Upper lobe of left lung (tissue), 6 donors: ENCODE data around the gene GRIK3. TPM values are rescaled to one million over a fixed set of nuclear protein-coding genes. Genes with fewer than 3 reads are reported as not detected.
A peak's percentile ranks its signal among the peaks of the same experiment; 100 is the strongest.

ENCODE experiments used
- ATAC-seq, 2 donors: fragments of 200-7000 bp; cut with Tn5 transposase; one replicate each; pipeline ENCODE4 v1.9.1; 2022; ENCODE audit warnings: mild to moderate bottlenecking in 2 of 2, moderate library complexity in 2 of 2; ENCODE audit not compliant: low FRiP score in 2 of 2
- DNase-seq, 2 donors: peaks; one replicate each; pipeline ENCODE4 v3.0.0-alpha.2; 2019 to 2020
- H3K27ac ChIP-seq, 4 donors: fragments of 200-600 bp; sonication (generic); one replicate each; pipeline ENCODE4 v1.5.1; 2016 to 2019
- H3K27me3 ChIP-seq, 4 donors: fragments of 200-600 bp; sonication (generic); one replicate each; pipeline ENCODE4 v1.5.1; 2017 to 2019
- H3K36me3 ChIP-seq, 4 donors: fragments of 200-600 bp; sonication (generic); one replicate each; pipeline ENCODE4 v1.5.1; 2016 to 2019
- H3K4me1 ChIP-seq, 4 donors: fragments of 200-600 bp; sonication (generic); one replicate each; pipeline ENCODE4 v1.5.1; 2018 to 2019
- H3K4me3 ChIP-seq, 4 donors: fragments of 200-600 bp; sonication (generic); one replicate each; pipeline ENCODE4 v1.5.1; 2017 to 2019; ENCODE audit warnings: mild to moderate bottlenecking in 2 of 4, moderate library complexity in 1 of 4
- H3K9me3 ChIP-seq, 4 donors: fragments of 200-600 bp; sonication (generic); one replicate each; pipeline ENCODE4 v1.5.1; 2018 to 2019
- CTCF ChIP-seq, 6 experiments: fragments of 450-650 bp in 4 of 6; fragments of 200-600 bp in 2 of 6; sonication (generic) in 2 of 6; IDR thresholded peaks; one replicate each; pipeline ENCODE4 v1.5.1; 2016 to 2019; ENCODE audit warnings: antibody characterized with exemption in 6 of 6
- EP300 ChIP-seq, 4 donors: sonication (generic); formaldehyde crosslinking; IDR thresholded peaks; one replicate each; pipeline ENCODE4 v1.5.1; 2017; ENCODE audit warnings: antibody characterized with exemption in 4 of 4, control low read depth in 2 of 4
- POLR2A ChIP-seq, 4 donors: fragments of 450-650 bp; IDR thresholded peaks; one replicate each; pipeline ENCODE4 v1.5.1; 2016 to 2017; ENCODE audit warnings: antibody characterized with exemption in 4 of 4, mild to moderate bottlenecking in 2 of 4
- POLR2AphosphoS5 ChIP-seq, 2 donors: sonication (generic); formaldehyde crosslinking; IDR thresholded peaks; one replicate each; pipeline ENCODE4 v1.5.1; 2017; ENCODE audit warnings: antibody characterized with exemption in 2 of 2
- WGBS, 2 donors: methylation state at CpG; one replicate each; pipeline ENCODE4 v1.1.5; 2017 to 2018; 5-methylcytosine and 5-hydroxymethylcytosine counted together
- total RNA-seq, 6 donors: library from RNA; depleted of rRNA in 4 of 6; stranded (reverse); fragments of >200 nt in 4 of 6; gene quantifications; one replicate each; pipeline versions ENCODE4 v1.1.0 to v1.2.1, GENCODE V29; 2016 to 2021
- donor health status: DM: no; HTN: no; CAD: no; lungs with moderate emphysema.
- donor health status: DM: no; HTN: yes; CAD: no; lungs with severe emphysema.

GRIK3 gene
- total RNA-seq, 6 donors from 2014 or later, result 0.10 to 0.22 TPM; not detected in 4

GRCh38 chr1:36816348-36816747 lies 218.0 kb downstream of the GRIK3 start:
- H3K36me3 ChIP-seq, result no peaks in the 10 kb centered on the region
- H3K27ac ChIP-seq, result no peak overlapping the region
- H3K4me1 ChIP-seq, result no peaks in the 10 kb centered on the region
- no peak for TF ChIP-seq POLR2AphosphoS5 (IDR thresholded peaks at IDR 0.05)
- DNase-seq (no peak), ATAC-seq (no peak)
- WGBS, 2 donors, result 86 to 87% methylated on average over 2 of the region's 2 CpGs
- H3K27me3 ChIP-seq, result no peaks in the 10 kb centered on the region
- H3K9me3 ChIP-seq, result no peaks in the 10 kb centered on the region
- no peak overlapping the region for H3K4me3 ChIP-seq

GRCh38 chr1:36814774-36815173 lies 219.5 kb downstream of the GRIK3 start:
- Histone ChIP-seq H3K27me3 (no peaks in the 10 kb centered on the region), H3K36me3 (no peaks in the 10 kb centered on the region), H3K9me3 (no peaks in the 10 kb centered on the region), H3K27ac (no peak overlapping the region), H3K4me3 (no peak overlapping the region), H3K4me1 (no peaks in the 10 kb centered on the region)
- 77 to 83% methylated on average over 4 of the region's 4 CpGs for WGBS, 2 donors
- DNase-seq, result no peak
- TF ChIP-seq CTCF (IDR thresholded peaks at IDR 0.05) (no peak), EP300 (IDR thresholded peaks at IDR 0.05) (no peak), POLR2A (IDR thresholded peaks at IDR 0.05) (no peak), POLR2AphosphoS5 (IDR thresholded peaks at IDR 0.05) (no peak)
- no peak for ATAC-seq

GRCh38 chr1:36814083-36814482 lies 220.2 kb downstream of the GRIK3 start:
- Histone ChIP-seq H3K9me3 (no peaks in the 10 kb centered on the region), H3K27me3 (no peaks in the 10 kb centered on the region), H3K4me3 (no peak overlapping the region), H3K36me3 (no peaks in the 10 kb centered on the region), H3K27ac (no peak overlapping the region), H3K4me1 (no peaks in the 10 kb centered on the region)
- WGBS, 2 donors, result 82 to 89% methylated on average over 3 to 7 of the region's 7 CpGs
- DNase-seq (no peak), ATAC-seq (no peak)
- TF ChIP-seq EP300 (IDR thresholded peaks at IDR 0.05) (no peak), POLR2A (IDR thresholded peaks at IDR 0.05) (no peak)

- H3K4me1 ChIP-seq, result no peaks in the 10 kb centered on the region
- no peaks in the 10 kb centered on the region for H3K36me3 ChIP-seq
- TF ChIP-seq POLR2A (IDR thresholded peaks at IDR 0.05) (no peak), EP300 (IDR thresholded peaks at IDR 0.05) (no peak), CTCF (IDR thresholded peaks at IDR 0.05) (no peak), POLR2AphosphoS5 (IDR thresholded peaks at IDR 0.05) (no peak)
Measured at GRCh38 chr1:36807262-36807661, 227.1 kb downstream of the GRIK3 start.

GRCh38 chr1:36805979-36806640 lies 228.2 kb downstream of the GRIK3 start:
- H3K4me1 ChIP-seq, result no peaks in the 10 kb centered on the region
- H3K9me3 ChIP-seq, result no peaks in the 10 kb centered on the region
- no peak overlapping the region for H3K27ac ChIP-seq
- no peak overlapping the region for H3K4me3 ChIP-seq
- no peaks in the 10 kb centered on the region for H3K36me3 ChIP-seq
- WGBS, 2 donors, result 73 to 79% methylated on average over 19 to 29 of the region's 29 CpGs
- no peak for ATAC-seq
- peak in 1 of 2 donors; percentile 62 for DNase-seq
- TF ChIP-seq POLR2AphosphoS5 (IDR thresholded peaks at IDR 0.05) (no peak), CTCF (IDR thresholded peaks at IDR 0.05) (no peak), EP300 (IDR thresholded peaks at IDR 0.05) (no peak), POLR2A (IDR thresholded peaks at IDR 0.05) (no peak)
- no peaks in the 10 kb centered on the region for H3K27me3 ChIP-seq

More at GRCh38 chr1:36807262-36807661, 227.1 kb downstream of the GRIK3 start:
- WGBS, 2 donors, result 50 to 82% methylated on average over 1 to 3 of the region's 4 CpGs
- no peaks in the 10 kb centered on the region for H3K27me3 ChIP-seq
- ATAC-seq (no peak), DNase-seq (no peak)
- H3K27ac ChIP-seq, result no peak overlapping the region
- no peaks in the 10 kb centered on the region for H3K9me3 ChIP-seq
- H3K4me3 ChIP-seq, result no peak overlapping the region
